Measurements from ENCODE around the gene SLC41A2. TPM values are rescaled to one million over a fixed set of nuclear protein-coding genes. Genes with fewer than 3 reads are reported as not detected.

SLC41A2 gene
- total and polyA plus RNA-seq, 11 donors, result 0.30 to 12.8 (median 3.5) TPM

DNA sequence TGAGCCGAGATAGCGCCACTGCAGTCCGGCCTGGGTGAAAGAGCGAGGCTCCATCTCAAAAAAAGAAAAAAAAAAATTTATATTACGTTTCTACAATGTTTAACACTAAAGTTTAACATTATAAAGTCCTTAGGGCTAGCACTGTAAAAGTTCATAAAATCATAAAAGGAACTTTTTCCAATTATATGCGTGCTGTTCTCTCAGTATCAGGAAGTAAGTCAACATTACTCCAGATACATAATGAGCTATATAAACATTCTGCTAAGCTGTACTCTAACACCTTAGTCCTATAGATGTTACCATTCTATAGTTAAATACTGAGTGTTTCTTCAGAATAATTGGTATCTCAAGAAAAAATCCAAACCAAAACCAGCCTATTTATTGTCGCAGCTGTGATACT lies 32.6 kb downstream of the SLC41A2 start:
- TF ChIP-seq POLR2A (IDR thresholded peaks at IDR 0.05), result no peak
- TF ChIP-seq, protein P1, sequence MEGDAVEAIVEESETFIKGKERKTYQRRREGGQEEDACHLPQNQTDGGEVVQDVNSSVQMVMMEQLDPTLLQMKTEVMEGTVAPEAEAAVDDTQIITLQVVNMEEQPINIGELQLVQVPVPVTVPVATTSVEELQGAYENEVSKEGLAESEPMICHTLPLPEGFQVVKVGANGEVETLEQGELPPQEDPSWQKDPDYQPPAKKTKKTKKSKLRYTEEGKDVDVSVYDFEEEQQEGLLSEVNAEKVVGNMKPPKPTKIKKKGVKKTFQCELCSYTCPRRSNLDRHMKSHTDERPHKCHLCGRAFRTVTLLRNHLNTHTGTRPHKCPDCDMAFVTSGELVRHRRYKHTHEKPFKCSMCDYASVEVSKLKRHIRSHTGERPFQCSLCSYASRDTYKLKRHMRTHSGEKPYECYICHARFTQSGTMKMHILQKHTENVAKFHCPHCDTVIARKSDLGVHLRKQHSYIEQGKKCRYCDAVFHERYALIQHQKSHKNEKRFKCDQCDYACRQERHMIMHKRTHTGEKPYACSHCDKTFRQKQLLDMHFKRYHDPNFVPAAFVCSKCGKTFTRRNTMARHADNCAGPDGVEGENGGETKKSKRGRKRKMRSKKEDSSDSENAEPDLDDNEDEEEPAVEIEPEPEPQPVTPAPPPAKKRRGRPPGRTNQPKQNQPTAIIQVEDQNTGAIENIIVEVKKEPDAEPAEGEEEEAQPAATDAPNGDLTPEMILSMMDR (IDR thresholded peaks at IDR 0.05), result no peak
- DNase-seq, result no peak
- no peaks in the 10 kb centered on the region for H3K36me3 ChIP-seq
- no peaks in the 10 kb centered on the region for H3K27me3 ChIP-seq
- no peak for ATAC-seq
- H3K27ac ChIP-seq, result no peak overlapping the region
- peaks cover 0 to 23% (median 12%) of the 10 kb centered on the region in 12 donors for H3K9me3 ChIP-seq
- no peaks in the 10 kb centered on the region for H3K4me1 ChIP-seq
- 93 to 97% (median 95%) methylated on average over 7 of the region's 7 CpGs for WGBS, 4 donors
- H3K4me3 ChIP-seq, result no peak overlapping the region
- intact Hi-C loops (cut with DNase I), result no loop called here

DNA sequence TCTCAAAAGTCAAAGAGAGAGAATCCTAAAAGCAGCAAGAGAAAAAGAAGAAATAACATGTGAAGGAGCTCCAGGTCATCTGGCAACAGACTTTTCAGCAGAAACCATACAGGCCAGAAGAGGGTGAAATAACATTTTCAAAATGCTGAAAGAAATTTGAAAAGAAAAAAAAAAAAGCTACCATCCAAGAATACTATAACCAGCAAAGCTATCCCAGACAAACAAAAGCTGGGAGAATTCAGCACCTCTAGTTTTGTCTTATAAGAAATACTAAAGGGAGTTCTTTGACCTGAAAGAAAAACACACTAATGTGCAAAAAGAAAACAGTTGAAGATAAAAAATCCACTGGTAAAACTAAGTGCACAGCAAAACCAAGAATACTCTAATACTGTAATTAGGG lies 36.8 kb downstream of the SLC41A2 start:
- H3K27me3 ChIP-seq, result no peaks in the 10 kb centered on the region
- peaks cover 0 to 23% (median 12%) of the 10 kb centered on the region in 12 donors for H3K9me3 ChIP-seq
- intact Hi-C loops (cut with DNase I), result no loop called here
- H3K36me3 ChIP-seq, result no peaks in the 10 kb centered on the region
- TF ChIP-seq, protein P1 (IDR thresholded peaks at IDR 0.05), result no peak
- no peak for TF ChIP-seq POLR2A (IDR thresholded peaks at IDR 0.05)
- DNase-seq, result no peak
- H3K4me3 ChIP-seq, result no peak overlapping the region
- H3K4me1 ChIP-seq, result no peaks in the 10 kb centered on the region
- no peak overlapping the region for H3K27ac ChIP-seq
- no peak for ATAC-seq

DNA sequence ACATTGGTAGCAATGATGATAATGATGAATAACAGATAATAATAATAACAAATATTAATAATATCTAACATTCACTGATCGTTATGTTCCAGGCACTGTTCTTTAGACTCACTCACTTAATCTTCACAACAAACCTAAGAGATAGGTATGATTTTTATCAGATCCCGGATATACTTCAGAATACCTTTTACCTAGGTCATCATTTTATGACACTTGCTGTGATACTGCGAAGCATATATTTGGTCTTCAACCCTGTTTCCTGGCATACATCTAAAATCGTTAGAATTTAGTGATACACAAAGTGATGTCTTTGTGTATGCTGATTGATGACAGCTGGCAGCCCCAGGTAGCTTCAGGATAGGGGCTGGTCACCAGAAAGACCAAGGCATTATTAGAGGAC lies 46.1 kb downstream of the SLC41A2 start:
- ATAC-seq (no peak), DNase-seq (no peak)
- Histone ChIP-seq H3K27ac (no peak overlapping the region), H3K4me1 (peaks cover 0 to 5% (median 0%) of the 10 kb centered on the region in 12 donors), H3K27me3 (no peaks in the 10 kb centered on the region), H3K9me3 (no peaks in the 10 kb centered on the region), H3K36me3 (no peaks in the 10 kb centered on the region), H3K4me3 (no peak overlapping the region)
- WGBS, 4 donors, result 89 to 90% (median 89%) methylated on average over 4 of the region's 4 CpGs
- TF ChIP-seq, protein P1 (IDR thresholded peaks at IDR 0.05), result no peak
- TF ChIP-seq POLR2A (IDR thresholded peaks at IDR 0.05), result no peak
- intact Hi-C loops (cut with DNase I), result no loop called here

- Histone ChIP-seq H3K27ac (peak overlapping the region in 1 of 12 donors; percentile 2), H3K27me3 (no peaks in the 10 kb centered on the region), H3K9me3 (no peaks in the 10 kb centered on the region), H3K4me1 (peaks cover 0 to 5% (median 0%) of the 10 kb centered on the region in 12 donors), H3K36me3 (no peaks in the 10 kb centered on the region), H3K4me3 (no peak overlapping the region)
- WGBS, 4 donors, result 90 to 100% (median 96%) methylated on average over 1 of the region's 1 CpG
- intact Hi-C loops (cut with DNase I), result no loop called here
- DNase-seq (no peak), ATAC-seq (no peak)
- TF ChIP-seq POLR2A (IDR thresholded peaks at IDR 0.05), result no peak
- TF ChIP-seq, protein P1 (IDR thresholded peaks at IDR 0.05), result no peak
These were observed 47.8 kb downstream of the SLC41A2 start for GRCh38 chr12:104910196-104910840.

Measured in heart left ventricle (tissue), 16 donors.